Measurements from ENCODE around the gene CACNA1G. TPM values are rescaled to one million over a fixed set of nuclear protein-coding genes. Genes with fewer than 3 reads are reported as not detected.

CACNA1G gene
- total and polyA plus RNA-seq, 9 of the 15 experiments (the other 6 are each of a cell fraction or from before 2014, with no cell fraction given), result 0.01 TPM; not detected in 8

DNA sequence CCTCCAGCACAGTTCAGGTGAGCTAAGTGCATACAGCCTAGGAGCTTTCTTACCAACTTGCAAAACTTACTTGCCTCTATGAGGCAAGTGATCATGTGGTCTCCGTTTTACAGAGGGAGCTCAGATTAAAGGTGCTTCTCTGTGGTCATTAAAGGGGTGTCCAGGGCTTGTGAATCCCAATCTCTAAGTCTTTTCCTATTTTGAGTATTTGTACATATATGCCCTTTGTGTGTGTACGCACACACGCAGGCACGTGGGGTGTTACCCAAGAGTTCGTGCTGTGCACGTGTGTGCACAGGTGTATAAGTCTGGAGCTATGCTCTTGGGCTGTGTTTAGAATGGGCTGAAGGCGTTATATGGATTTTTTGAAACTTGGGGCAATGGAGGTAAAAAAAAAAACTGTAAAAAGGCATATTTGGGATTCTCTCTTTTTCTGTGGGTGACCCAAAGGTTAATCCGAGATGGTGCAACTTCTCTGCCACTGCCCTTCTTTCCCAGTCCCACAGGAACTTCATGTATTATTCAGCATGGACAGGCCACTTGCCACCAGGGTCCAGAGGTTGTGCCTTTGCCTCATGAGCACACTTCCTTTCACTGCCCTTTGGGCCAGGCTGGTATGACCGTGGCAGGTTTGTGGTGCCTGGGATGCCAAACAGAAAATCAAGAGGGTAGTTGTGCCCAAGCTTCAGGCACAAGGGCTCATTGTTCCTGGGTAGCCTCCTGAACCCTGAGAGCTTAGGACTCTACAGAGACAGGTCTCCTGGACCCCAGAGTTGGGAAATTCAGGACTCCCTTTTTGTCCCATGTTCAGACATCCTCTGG, 75.7 kb downstream of the CACNA1G start:
- ChIA-PET CTCF (ENCODE audit: low intra/inter-chr PET ratio) (no interaction called here), POLR2A (interaction anchor here (0.8 to 1.5 kb wide), 3 partner anchors 9 to 17 kb away, joined by 3 to 5 read pairs (median 5); no protein-coding TSS in a partner anchor)
- in situ Hi-C loops (cut with MboI), result no loop called here
- WGBS (ENCODE audit: insufficient coverage, low coverage, missing lambda C conversion rate), result 20% methylated on average over 9 of the region's 9 CpGs
- intact Hi-C loops (cut with micrococcal nuclease), result no loop called here
- Histone ChIP-seq H3K9me3 (replicated peaks; ENCODE audit: control insufficient read depth, insufficient read depth, low read depth, low read length) (no peaks in the 10 kb centered on the region), H3K4me2 (ENCODE audit: insufficient read depth, low read length) (no peak overlapping the region), H3K4me3 (no peak overlapping the region), H3K79me2 (ENCODE audit: control insufficient read depth, insufficient read depth, low read length) (no peaks in the 10 kb centered on the region), H3K4me1 (replicated peaks in 1 of 2; ENCODE audit: control insufficient read depth in 2 of 2, insufficient read depth in 2 of 2, low read length in 2 of 2) (peaks cover 11 to 32% of the 10 kb centered on the region in 2 experiments), H3K36me3 (ENCODE audit: control insufficient read depth, insufficient read depth, low read length) (no peaks in the 10 kb centered on the region), H3K27ac (ENCODE audit: extremely low read depth, low read depth, low read length) (no peak overlapping the region), H4K20me1 (replicated peaks; ENCODE audit: control insufficient read depth, insufficient read depth, low read length) (no peaks in the 10 kb centered on the region), H2AFZ (ENCODE audit: low read depth, low read length) (no peak overlapping the region), H3K9me1 (ENCODE audit: control insufficient read depth, insufficient read depth, low read length) (no peaks in the 10 kb centered on the region), H3K9ac (ENCODE audit: insufficient read depth in 1 of 2, low read depth in 2 of 2, low read length in 2 of 2) (no peak overlapping the region), H3K27me3 (ENCODE audit: control insufficient read depth in 2 of 2, insufficient read depth in 2 of 2, low read length in 2 of 2) (peaks cover 11 to 51% of the 10 kb centered on the region in 2 experiments; a peak in 4 of 5 replicates)
- ATAC-seq (no peak), DNase-seq (ENCODE audit: extremely low read depth in 1 of 4, low spot score in 3 of 4) (no peak), FAIRE-seq (no peak)
- no TSS peak for BruUV-seq (replicated peaks)
- TF ChIP-seq BDP1 (IDR thresholded peaks at IDR 0.05; ENCODE audit: insufficient read depth, insufficient read length) (no peak), ZFP30 (CRISPR knock-in tag; IDR thresholded peaks at IDR 0.05; ENCODE audit: borderline replicate concordance) (no peak), PHB2 (IDR thresholded peaks at IDR 0.05; ENCODE audit: low read depth) (no peak), IFI16 (CRISPR knock-in tag; IDR thresholded peaks at IDR 0.05) (no peak), XRCC4 (IDR thresholded peaks at IDR 0.05; ENCODE audit: extremely low read depth, insufficient read depth, insufficient read length) (no peak), BRD4 (IDR thresholded peaks at IDR 0.05) (no peak), CAMTA2 (CRISPR knock-in tag; conservative IDR thresholded peaks at IDR 0.05) (no peak), CCAR2 (IDR thresholded peaks at IDR 0.05; ENCODE audit: low read depth, low read length) (no peak), ZNF232 (CRISPR knock-in tag; IDR thresholded peaks at IDR 0.05) (no peak), TBP (optimal IDR thresholded peaks at IDR 0.05; ENCODE audit: low read depth, low read length) (no peak)
- TF ChIP-seq, protein P1, sequence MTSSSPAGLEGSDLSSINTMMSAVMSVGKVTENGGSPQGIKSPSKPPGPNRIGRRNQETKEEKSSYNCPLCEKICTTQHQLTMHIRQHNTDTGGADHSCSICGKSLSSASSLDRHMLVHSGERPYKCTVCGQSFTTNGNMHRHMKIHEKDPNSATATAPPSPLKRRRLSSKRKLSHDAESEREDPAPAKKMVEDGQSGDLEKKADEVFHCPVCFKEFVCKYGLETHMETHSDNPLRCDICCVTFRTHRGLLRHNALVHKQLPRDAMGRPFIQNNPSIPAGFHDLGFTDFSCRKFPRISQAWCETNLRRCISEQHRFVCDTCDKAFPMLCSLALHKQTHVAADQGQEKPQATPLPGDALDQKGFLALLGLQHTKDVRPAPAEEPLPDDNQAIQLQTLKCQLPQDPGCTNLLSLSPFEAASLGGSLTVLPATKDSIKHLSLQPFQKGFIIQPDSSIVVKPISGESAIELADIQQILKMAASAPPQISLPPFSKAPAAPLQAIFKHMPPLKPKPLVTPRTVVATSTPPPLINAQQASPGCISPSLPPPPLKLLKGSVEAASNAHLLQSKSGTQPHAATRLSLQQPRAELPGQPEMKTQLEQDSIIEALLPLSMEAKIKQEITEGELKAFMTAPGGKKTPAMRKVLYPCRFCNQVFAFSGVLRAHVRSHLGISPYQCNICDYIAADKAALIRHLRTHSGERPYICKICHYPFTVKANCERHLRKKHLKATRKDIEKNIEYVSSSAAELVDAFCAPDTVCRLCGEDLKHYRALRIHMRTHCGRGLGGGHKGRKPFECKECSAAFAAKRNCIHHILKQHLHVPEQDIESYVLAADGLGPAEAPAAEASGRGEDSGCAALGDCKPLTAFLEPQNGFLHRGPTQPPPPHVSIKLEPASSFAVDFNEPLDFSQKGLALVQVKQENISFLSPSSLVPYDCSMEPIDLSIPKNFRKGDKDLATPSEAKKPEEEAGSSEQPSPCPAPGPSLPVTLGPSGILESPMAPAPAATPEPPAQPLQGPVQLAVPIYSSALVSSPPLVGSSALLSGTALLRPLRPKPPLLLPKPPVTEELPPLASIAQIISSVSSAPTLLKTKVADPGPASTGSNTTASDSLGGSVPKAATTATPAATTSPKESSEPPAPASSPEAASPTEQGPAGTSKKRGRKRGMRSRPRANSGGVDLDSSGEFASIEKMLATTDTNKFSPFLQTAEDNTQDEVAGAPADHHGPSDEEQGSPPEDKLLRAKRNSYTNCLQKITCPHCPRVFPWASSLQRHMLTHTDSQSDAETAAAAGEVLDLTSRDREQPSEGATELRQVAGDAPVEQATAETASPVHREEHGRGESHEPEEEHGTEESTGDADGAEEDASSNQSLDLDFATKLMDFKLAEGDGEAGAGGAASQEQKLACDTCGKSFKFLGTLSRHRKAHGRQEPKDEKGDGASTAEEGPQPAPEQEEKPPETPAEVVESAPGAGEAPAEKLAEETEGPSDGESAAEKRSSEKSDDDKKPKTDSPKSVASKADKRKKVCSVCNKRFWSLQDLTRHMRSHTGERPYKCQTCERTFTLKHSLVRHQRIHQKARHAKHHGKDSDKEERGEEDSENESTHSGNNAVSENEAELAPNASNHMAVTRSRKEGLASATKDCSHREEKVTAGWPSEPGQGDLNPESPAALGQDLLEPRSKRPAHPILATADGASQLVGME (CRISPR knock-in tag; IDR thresholded peaks at IDR 0.05), result no peak
- TF ChIP-seq, protein P2, sequence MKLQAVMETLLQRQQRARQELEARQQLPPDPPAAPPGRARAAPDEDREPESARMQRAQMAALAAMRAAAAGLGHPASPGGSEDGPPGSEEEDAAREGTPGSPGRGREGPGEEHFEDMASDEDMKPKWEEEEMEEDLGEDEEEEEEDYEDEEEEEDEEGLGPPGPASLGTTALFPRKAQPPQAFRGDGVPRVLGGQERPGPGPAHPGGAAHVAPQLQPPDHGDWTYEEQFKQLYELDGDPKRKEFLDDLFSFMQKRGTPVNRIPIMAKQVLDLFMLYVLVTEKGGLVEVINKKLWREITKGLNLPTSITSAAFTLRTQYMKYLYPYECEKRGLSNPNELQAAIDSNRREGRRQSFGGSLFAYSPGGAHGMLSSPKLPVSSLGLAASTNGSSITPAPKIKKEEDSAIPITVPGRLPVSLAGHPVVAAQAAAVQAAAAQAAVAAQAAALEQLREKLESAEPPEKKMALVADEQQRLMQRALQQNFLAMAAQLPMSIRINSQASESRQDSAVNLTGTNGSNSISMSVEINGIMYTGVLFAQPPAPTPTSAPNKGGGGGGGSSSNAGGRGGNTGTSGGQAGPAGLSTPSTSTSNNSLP (IDR thresholded peaks at IDR 0.05; ENCODE audit: borderline replicate concordance, low read depth, low read length), result no peak
